Neural progenitor cell (in vitro differentiated cells): ENCODE data around the gene SETD2.

Experiments
- CTCF ChIP-seq: fragments of 200-600 bp; sonication (generic); IDR thresholded peaks from 2 replicates; pipeline ENCODE4 v1.5.1; 2017; ENCODE audit warnings: antibody characterized with exemption, mild to moderate bottlenecking
- EZH2 ChIP-seq: fragments of 200-600 bp; sonication (generic); IDR thresholded peaks from 2 replicates; pipeline ENCODE4 v1.6.1; 2017; ENCODE audit warnings: antibody characterized with exemption, mild to moderate bottlenecking, moderate library complexity
- EZH2phosphoT487 ChIP-seq: fragments of 200-600 bp; sonication (generic); IDR thresholded peaks from 2 replicates; pipeline ENCODE4 v1.6.1; 2017; ENCODE audit warnings: antibody characterized with exemption

GRCh38 chr3:47128137-47128536 lies 35.8 kb downstream of the SETD2 start:
- TF ChIP-seq CTCF (no peak), EZH2phosphoT487 (no peak), EZH2 (no peak)
